GM13977 (cell line): ENCODE data around the gene KRTAP12-4.
"Not testable (repeated sequence)": the region's sequence is repeated elsewhere in the genome, so short reads cannot be mapped to it uniquely, and the experiment has no call there.

Source experiments
- DNase-seq: peaks from one replicate; pipeline ENCODE4 v3.0.0; 2012; ENCODE audit warnings: low spot score
- in situ Hi-C: fragments of 300-500 bp; cut with MboI; formaldehyde crosslinking; loops from one replicate; pipeline ENCODE4 v1.12.0; 2022; ENCODE audit warnings: low sequenced_read_pairs, low pct_unique_long_range_greater_than_20kb, mixed read lengths, inconsistent platforms; ENCODE audit not compliant: unreplicated experiment
- TF ChIP-seq, protein P1 (sequence below): IDR thresholded peaks from 2 replicates; pipeline ENCODE4 v1.5.1; 2012; ENCODE audit warnings: mild to moderate bottlenecking, control low read depth; ENCODE audit not compliant: insufficient read depth; ENCODE audit errors: extremely low read depth, missing control alignments

KRTAP12-4 gene

GRCh38 chr21:44686000-44686781 is 31.7 kb upstream of the KRTAP12-4 start:
- TF ChIP-seq, protein P1, sequence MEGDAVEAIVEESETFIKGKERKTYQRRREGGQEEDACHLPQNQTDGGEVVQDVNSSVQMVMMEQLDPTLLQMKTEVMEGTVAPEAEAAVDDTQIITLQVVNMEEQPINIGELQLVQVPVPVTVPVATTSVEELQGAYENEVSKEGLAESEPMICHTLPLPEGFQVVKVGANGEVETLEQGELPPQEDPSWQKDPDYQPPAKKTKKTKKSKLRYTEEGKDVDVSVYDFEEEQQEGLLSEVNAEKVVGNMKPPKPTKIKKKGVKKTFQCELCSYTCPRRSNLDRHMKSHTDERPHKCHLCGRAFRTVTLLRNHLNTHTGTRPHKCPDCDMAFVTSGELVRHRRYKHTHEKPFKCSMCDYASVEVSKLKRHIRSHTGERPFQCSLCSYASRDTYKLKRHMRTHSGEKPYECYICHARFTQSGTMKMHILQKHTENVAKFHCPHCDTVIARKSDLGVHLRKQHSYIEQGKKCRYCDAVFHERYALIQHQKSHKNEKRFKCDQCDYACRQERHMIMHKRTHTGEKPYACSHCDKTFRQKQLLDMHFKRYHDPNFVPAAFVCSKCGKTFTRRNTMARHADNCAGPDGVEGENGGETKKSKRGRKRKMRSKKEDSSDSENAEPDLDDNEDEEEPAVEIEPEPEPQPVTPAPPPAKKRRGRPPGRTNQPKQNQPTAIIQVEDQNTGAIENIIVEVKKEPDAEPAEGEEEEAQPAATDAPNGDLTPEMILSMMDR, result no peak
- peak; percentile 15 for DNase-seq
- in situ Hi-C loops, result no loop called here

GRCh38 chr21:44685050-44685449 is 30.6 kb upstream of the KRTAP12-4 start:
- in situ Hi-C loops, result not testable (repeated sequence)

GRCh38 chr21:44684483-44684882 is 30.0 kb upstream of the KRTAP12-4 start:
- in situ Hi-C loops, result no loop called here
- TF ChIP-seq, protein P1, result no peak
- no peak for DNase-seq

More at GRCh38 chr21:44685050-44685449, 30.6 kb upstream of the KRTAP12-4 start:
- not testable (repeated sequence) for DNase-seq

- no peak for DNase-seq
- in situ Hi-C loops, result no loop called here
- TF ChIP-seq, protein P1, result no peak
Measured at GRCh38 chr21:44684077-44684476, 29.6 kb upstream of the KRTAP12-4 start.

- TF ChIP-seq, protein P1, result no peak
- in situ Hi-C loops, result no loop called here
- no peak for DNase-seq
Measured at GRCh38 chr21:44682580-44683151, 28.2 kb upstream of the KRTAP12-4 start.

- DNase-seq, result no peak
- in situ Hi-C loops, result no loop called here
Measured at GRCh38 chr21:44681861-44682579, 27.6 kb upstream of the KRTAP12-4 start, which contains the start of gene KRTAP12-1. Gene KRTAP12-1, minus strand, starts transcription at chr21:44682163. Its CDS starts 40 bp downstream, at chr21:44682123.

More at GRCh38 chr21:44681861-44682579, 27.6 kb upstream of the KRTAP12-4 start, which contains the start of gene KRTAP12-1:
- TF ChIP-seq, protein P1, result no peak
